ENCODE results near the gene SPC25. TPM values are rescaled to one million over a fixed set of nuclear protein-coding genes. Genes with fewer than 3 reads are reported as not detected.

The SPC25 gene
- total and polyA plus RNA-seq, 9 of the 15 experiments (the other 6 are each of a cell fraction or from before 2014, with no cell fraction given), result 44.8 to 100 (median 75.0) TPM

DNA sequence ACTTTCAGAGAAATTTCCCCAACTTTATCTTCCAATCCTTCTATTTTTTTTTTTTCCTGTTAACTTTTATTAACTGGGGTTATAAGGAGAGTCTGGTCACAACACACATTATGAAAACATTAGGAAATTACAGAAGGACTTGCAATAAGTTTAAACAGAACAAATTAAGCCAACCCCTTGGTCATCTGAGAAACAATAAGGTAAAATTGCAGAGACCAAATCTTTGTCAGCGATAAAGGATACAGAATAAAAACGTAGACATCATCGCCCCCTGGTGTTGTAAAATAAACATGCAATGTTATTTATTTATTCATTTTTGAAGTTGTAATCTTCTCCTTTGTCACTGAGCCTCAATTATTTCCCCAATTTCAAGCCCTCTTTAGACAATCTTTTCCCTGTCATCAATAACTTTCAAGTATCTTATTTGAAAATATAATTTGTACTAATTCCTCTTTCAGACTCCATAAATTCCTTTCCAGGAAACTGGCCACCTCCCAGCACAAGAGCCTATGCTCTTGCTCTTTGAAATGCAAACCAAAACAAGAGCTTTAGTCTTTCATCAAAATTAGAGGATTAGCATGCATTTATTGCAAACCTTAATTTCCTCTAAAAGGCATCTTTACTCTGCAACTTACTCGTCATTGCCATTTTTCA, 30.4 kb upstream of the SPC25 start (continued):
- no peak for TF ChIP-seq POLR2G (IDR thresholded peaks at IDR 0.05; ENCODE audit: low read depth, low read length)
- TF ChIP-seq RFX7 (CRISPR knock-in tag; IDR thresholded peaks at IDR 0.05), result no peak
- TF ChIP-seq ZNF354B (CRISPR knock-in tag; IDR thresholded peaks at IDR 0.05), result no peak
- TF ChIP-seq CBX5 (IDR thresholded peaks at IDR 0.05; ENCODE audit: borderline replicate concordance, low read depth), result no peak
- peak; percentile 88 for TF ChIP-seq SMC3 (conservative IDR thresholded peaks at IDR 0.05; ENCODE audit: insufficient read depth, low read depth, low read length)
- no peak; the same call in 1 of the 2 replicates for TF ChIP-seq KLF16 (IDR thresholded peaks at IDR 0.05)
- TF ChIP-seq ADNP (tag; IDR thresholded peaks at IDR 0.05), result no peak
- TF ChIP-seq, protein P1, sequence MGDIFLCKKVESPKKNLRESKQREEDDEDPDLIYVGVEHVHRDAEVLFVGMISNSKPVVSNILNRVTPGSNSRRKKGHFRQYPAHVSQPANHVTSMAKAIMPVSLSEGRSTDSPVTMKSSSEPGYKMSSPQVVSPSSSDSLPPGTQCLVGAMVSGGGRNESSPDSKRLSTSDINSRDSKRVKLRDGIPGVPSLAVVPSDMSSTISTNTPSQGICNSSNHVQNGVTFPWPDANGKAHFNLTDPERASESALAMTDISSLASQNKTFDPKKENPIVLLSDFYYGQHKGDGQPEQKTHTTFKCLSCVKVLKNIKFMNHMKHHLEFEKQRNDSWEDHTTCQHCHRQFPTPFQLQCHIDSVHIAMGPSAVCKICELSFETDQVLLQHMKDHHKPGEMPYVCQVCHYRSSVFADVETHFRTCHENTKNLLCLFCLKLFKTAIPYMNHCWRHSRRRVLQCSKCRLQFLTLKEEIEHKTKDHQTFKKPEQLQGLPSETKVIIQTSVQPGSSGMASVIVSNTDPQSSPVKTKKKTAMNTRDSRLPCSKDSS (IDR thresholded peaks at IDR 0.05; ENCODE audit: low read depth, partially characterized antibody), result no peak
- no peak for TF ChIP-seq TSC22D4 (tag; IDR thresholded peaks at IDR 0.05)
- TF ChIP-seq NFE2 (IDR thresholded peaks at IDR 0.05; ENCODE audit: low read depth), result no peak
- TF ChIP-seq, protein P2, sequence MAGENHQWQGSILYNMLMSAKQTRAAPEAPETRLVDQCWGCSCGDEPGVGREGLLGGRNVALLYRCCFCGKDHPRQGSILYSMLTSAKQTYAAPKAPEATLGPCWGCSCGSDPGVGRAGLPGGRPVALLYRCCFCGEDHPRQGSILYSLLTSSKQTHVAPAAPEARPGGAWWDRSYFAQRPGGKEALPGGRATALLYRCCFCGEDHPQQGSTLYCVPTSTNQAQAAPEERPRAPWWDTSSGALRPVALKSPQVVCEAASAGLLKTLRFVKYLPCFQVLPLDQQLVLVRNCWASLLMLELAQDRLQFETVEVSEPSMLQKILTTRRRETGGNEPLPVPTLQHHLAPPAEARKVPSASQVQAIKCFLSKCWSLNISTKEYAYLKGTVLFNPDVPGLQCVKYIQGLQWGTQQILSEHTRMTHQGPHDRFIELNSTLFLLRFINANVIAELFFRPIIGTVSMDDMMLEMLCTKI (IDR thresholded peaks at IDR 0.05; ENCODE audit: partially characterized antibody), result no peak
- TF ChIP-seq NCOA2 (IDR thresholded peaks at IDR 0.05; ENCODE audit: partially characterized antibody in 2 of 2), result no peak
- TF ChIP-seq DACH1 (IDR thresholded peaks at IDR 0.05; ENCODE audit: partially characterized antibody), result no peak
- no peak for TF ChIP-seq SREBF2 (CRISPR knock-in tag; IDR thresholded peaks at IDR 0.05)
- TF ChIP-seq, protein P3, sequence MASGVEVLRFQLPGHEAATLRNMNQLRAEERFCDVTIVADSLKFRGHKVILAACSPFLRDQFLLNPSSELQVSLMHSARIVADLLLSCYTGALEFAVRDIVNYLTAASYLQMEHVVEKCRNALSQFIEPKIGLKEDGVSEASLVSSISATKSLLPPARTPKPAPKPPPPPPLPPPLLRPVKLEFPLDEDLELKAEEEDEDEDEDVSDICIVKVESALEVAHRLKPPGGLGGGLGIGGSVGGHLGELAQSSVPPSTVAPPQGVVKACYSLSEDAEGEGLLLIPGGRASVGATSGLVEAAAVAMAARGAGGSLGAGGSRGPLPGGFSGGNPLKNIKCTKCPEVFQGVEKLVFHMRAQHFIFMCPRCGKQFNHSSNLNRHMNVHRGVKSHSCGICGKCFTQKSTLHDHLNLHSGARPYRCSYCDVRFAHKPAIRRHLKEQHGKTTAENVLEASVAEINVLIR (CRISPR knock-in tag; IDR thresholded peaks at IDR 0.05), result no peak
- TF ChIP-seq, protein P4, sequence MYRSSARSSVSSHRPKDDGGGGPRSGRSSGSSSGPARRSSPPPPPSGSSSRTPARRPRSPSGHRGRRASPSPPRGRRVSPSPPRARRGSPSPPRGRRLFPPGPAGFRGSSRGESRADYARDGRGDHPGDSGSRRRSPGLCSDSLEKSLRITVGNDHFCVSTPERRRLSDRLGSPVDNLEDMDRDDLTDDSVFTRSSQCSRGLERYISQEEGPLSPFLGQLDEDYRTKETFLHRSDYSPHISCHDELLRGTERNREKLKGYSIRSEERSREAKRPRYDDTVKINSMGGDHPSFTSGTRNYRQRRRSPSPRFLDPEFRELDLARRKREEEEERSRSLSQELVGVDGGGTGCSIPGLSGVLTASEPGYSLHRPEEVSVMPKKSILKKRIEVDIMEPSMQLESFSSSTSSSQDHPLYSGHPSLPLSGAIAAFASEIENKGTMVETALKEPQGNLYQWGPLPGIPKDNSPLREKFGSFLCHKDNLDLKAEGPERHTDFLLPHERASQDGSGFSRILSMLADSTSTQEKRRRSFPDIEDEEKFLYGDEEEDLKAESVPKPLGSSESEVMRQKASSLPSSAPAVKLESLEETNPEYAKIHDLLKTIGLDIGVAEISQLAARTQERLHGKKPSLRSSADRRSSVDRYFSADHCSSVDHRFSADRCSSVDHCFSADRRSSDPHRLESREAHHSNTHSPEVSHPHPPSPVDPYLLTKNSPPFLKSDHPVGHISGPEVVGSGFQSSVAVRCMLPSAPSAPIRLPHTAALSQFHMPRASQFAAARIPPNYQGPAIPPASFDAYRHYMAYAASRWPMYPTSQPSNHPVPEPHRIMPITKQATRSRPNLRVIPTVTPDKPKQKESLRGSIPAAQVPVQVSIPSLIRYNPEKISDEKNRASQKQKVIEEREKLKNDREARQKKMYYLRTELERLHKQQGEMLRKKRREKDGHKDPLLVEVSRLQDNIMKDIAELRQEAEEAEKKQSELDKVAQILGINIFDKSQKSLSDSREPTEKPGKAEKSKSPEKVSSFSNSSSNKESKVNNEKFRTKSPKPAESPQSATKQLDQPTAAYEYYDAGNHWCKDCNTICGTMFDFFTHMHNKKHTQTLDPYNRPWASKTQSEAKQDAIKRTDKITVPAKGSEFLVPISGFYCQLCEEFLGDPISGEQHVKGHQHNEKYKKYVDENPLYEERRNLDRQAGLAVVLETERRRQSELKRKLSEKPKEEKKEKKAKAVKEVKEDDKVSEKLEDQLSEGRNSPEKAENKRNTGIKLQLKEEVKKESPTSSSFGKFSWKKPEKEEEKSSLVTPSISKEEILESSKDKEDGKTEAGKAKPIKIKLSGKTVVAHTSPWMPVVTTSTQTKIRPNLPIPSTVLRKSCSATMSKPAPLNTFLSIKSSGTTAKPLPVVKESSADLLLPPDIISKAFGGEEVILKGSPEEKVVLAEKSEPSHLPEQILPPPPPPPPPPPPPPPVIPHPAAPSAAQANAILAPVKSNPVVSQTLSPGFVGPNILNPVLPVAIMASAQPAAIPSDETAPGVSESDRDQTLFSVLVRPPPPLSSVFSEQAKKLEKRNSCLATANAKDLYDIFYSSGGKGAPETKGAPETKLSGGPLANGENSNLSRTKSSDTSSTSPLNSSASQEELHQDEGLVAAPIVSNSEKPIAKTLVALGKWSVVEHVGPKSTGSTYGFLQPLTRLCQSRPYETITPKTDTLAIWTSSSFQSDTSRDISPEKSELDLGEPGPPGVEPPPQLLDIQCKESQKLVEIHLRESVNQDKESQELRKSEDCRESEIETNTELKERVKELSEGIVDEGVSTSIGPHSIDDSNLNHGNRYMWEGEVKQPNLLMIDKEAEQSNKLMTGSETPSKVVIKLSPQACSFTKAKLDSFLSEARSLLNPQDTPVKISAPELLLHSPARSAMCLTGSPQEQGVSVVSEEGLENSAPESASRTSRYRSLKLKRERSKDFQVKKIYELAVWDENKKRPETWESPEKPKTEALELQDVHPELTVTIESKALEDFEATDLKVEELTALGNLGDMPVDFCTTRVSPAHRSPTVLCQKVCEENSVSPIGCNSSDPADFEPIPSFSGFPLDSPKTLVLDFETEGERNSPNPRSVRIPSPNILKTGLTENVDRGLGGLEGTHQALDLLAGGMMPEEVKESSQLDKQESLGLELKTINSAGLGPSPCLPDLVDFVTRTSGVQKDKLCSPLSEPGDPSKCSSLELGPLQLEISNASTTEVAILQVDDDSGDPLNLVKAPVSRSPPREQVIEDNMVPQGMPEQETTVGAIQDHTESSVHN (IDR thresholded peaks at IDR 0.05; ENCODE audit: borderline replicate concordance in 1 of 2, low read depth in 1 of 2), result no peak

Measured in K562 (cell line).